Activated T-helper 1 cell treated with anti-CD3 and anti-CD28 coated beads, Interleukin-12 subunit alpha, Interleukin-12 subunit beta, Interleukin-2, Interleukin-4 antibody, amounts not matched to agents 30 ng/mL and 10 ng/mL and 1 ng/mL, durations not matched to agents 14 hours and 24 hours and 36 hours (primary cell): ENCODE measurements around the gene PCTP. TPM values are rescaled to one million over a fixed set of nuclear protein-coding genes. Genes with fewer than 3 reads are reported as not detected.

ENCODE experiments used
- DNase-seq: peaks from one replicate; pipeline ENCODE4 v3.0.0; 2021; ENCODE audit warnings: low spot score
- H3K27ac Mint-ChIP-seq: one replicate; pipeline ENCODE4 v1.8.0; 2021; ENCODE audit warnings: mild to moderate bottlenecking, mixed read lengths
- H3K27me3 Mint-ChIP-seq: one replicate; pipeline ENCODE4 v1.8.0; 2022; ENCODE audit warnings: mild to moderate bottlenecking, moderate library complexity, mixed read lengths; ENCODE audit not compliant: insufficient read depth
- H3K36me3 Mint-ChIP-seq: one replicate; pipeline ENCODE4 v1.8.0; 2021; ENCODE audit warnings: low read depth, mixed read lengths
- H3K4me1 Mint-ChIP-seq: one replicate; pipeline ENCODE4 v1.8.0; 2021; ENCODE audit warnings: low read depth, mixed read lengths
- H3K4me3 Mint-ChIP-seq: one replicate; pipeline ENCODE4 v1.8.0; 2021; ENCODE audit warnings: mild to moderate bottlenecking, moderate library complexity, mixed read lengths
- H3K9me3 Mint-ChIP-seq: one replicate; pipeline ENCODE4 v1.8.0; 2021; ENCODE audit warnings: mixed read lengths
- intact Hi-C: fragments of 100-400 bp; cut with micrococcal nuclease; formaldehyde crosslinking; loops from one replicate; pipeline ENCODE4 v1.15.1; 2024
- total RNA-seq: library from RNA; stranded (reverse); gene quantifications from 2 replicates; pipeline ENCODE4 v1.2.3, GENCODE V29; 2022

PCTP gene
- total RNA-seq, 1 donor from 2014 or later: 7.7 TPM

- H3K9me3 Mint-ChIP-seq: no peaks in the 10 kb centered on the region
- intact Hi-C loops: loop anchor here (10.0 kb wide), 1 partner anchor 568 kb away; no protein-coding TSS in a partner anchor
- H3K27me3 Mint-ChIP-seq: peaks cover 37% of the 10 kb centered on the region
These were observed 3.6 kb upstream of the PCTP start for GRCh38 chr17:55747209-55747608.

GRCh38 chr17:55748841-55749240, 2.0 kb upstream of the PCTP start:
- Mint-ChIP-seq H3K27ac (no peak overlapping the region), H3K4me3 (no peak overlapping the region), H3K4me1 (peaks cover 12% of the 10 kb centered on the region), H3K9me3 (no peaks in the 10 kb centered on the region), H3K27me3 (peaks cover 32% of the 10 kb centered on the region), H3K36me3 (no peaks in the 10 kb centered on the region)
- intact Hi-C loops: loop anchor here (10.0 kb wide), 1 partner anchor 566 kb away; no protein-coding TSS in a partner anchor
- no peak for DNase-seq

More at GRCh38 chr17:55747209-55747608, 3.6 kb upstream of the PCTP start:
- no peak for DNase-seq
- H3K4me3 Mint-ChIP-seq: no peak overlapping the region
- no peak overlapping the region for H3K27ac Mint-ChIP-seq
- H3K4me1 Mint-ChIP-seq: peaks cover 12% of the 10 kb centered on the region
- no peaks in the 10 kb centered on the region for H3K36me3 Mint-ChIP-seq

GRCh38 chr17:55749985-55750384, 866 bp upstream of the PCTP start:
- Mint-ChIP-seq H3K4me3 (peak overlapping the region; percentile 87), H3K36me3 (no peaks in the 10 kb centered on the region), H3K9me3 (no peaks in the 10 kb centered on the region), H3K4me1 (peaks cover 12% of the 10 kb centered on the region), H3K27me3 (peaks cover 30% of the 10 kb centered on the region), H3K27ac (no peak overlapping the region)
- no peak for DNase-seq
- intact Hi-C loops: loop anchor here (1.0 to 10.0 kb wide), 4 partner anchors 16 to 781 kb away; partner anchors contain the start of genes COX11 and STXBP4

- Mint-ChIP-seq H3K4me3 (peak overlapping the region; percentile 87), H3K9me3 (no peaks in the 10 kb centered on the region), H3K27me3 (peaks cover 17% of the 10 kb centered on the region), H3K27ac (peak overlapping the region; percentile 2), H3K36me3 (no peaks in the 10 kb centered on the region), H3K4me1 (peaks cover 12% of the 10 kb centered on the region)
- no peak for DNase-seq
- intact Hi-C loops: loop anchor here (2.0 kb wide), 1 partner anchor 783 kb away; the partner anchor contains the start of genes COX11 and STXBP4
These were observed 934 bp downstream of the PCTP start for GRCh38 chr17:55751720-55752250.

GRCh38 chr17:55756689-55757088, 5.8 kb downstream of the PCTP start:
- intact Hi-C loops: no loop called here
- Mint-ChIP-seq H3K9me3 (no peaks in the 10 kb centered on the region), H3K36me3 (no peaks in the 10 kb centered on the region), H3K27me3 (no peaks in the 10 kb centered on the region), H3K27ac (no peak overlapping the region), H3K4me1 (peaks cover 2% of the 10 kb centered on the region), H3K4me3 (no peak overlapping the region)
- no peak for DNase-seq

GRCh38 chr17:55757659-55758058, 6.8 kb downstream of the PCTP start:
- Mint-ChIP-seq H3K36me3 (no peaks in the 10 kb centered on the region), H3K4me1 (no peaks in the 10 kb centered on the region), H3K27ac (no peak overlapping the region), H3K9me3 (no peaks in the 10 kb centered on the region), H3K4me3 (no peak overlapping the region), H3K27me3 (no peaks in the 10 kb centered on the region)
- intact Hi-C loops: no loop called here
- DNase-seq: no peak

GRCh38 chr17:55758171-55758570, 7.3 kb downstream of the PCTP start:
- no peak for DNase-seq
- Mint-ChIP-seq H3K36me3 (no peaks in the 10 kb centered on the region), H3K4me1 (no peaks in the 10 kb centered on the region), H3K27ac (no peak overlapping the region), H3K4me3 (no peak overlapping the region), H3K27me3 (no peaks in the 10 kb centered on the region), H3K9me3 (no peaks in the 10 kb centered on the region)
- intact Hi-C loops: no loop called here

- no peaks in the 10 kb centered on the region for H3K4me1 Mint-ChIP-seq
- H3K4me3 Mint-ChIP-seq: no peak overlapping the region
- H3K27ac Mint-ChIP-seq: no peak overlapping the region
- no peaks in the 10 kb centered on the region for H3K9me3 Mint-ChIP-seq
- intact Hi-C loops: no loop called here
- no peaks in the 10 kb centered on the region for H3K36me3 Mint-ChIP-seq
- no peak for DNase-seq
- no peaks in the 10 kb centered on the region for H3K27me3 Mint-ChIP-seq
These were observed 9.9 kb downstream of the PCTP start for GRCh38 chr17:55760643-55761355.

- Mint-ChIP-seq H3K4me1 (no peaks in the 10 kb centered on the region), H3K4me3 (no peak overlapping the region), H3K27ac (no peak overlapping the region), H3K27me3 (no peaks in the 10 kb centered on the region), H3K36me3 (no peaks in the 10 kb centered on the region), H3K9me3 (no peaks in the 10 kb centered on the region)
- intact Hi-C loops: no loop called here
- no peak for DNase-seq
These were observed 11.4 kb downstream of the PCTP start for GRCh38 chr17:55762086-55762858.

- Mint-ChIP-seq H3K27ac (no peak overlapping the region), H3K4me1 (no peaks in the 10 kb centered on the region), H3K9me3 (no peaks in the 10 kb centered on the region), H3K27me3 (no peaks in the 10 kb centered on the region), H3K36me3 (no peaks in the 10 kb centered on the region), H3K4me3 (no peak overlapping the region)
- intact Hi-C loops: no loop called here
- DNase-seq: no peak
These were observed 13.0 kb downstream of the PCTP start for GRCh38 chr17:55763856-55764255.

GRCh38 chr17:55764610-55765009, 13.8 kb downstream of the PCTP start:
- Mint-ChIP-seq H3K4me3 (no peak overlapping the region), H3K27ac (no peak overlapping the region), H3K4me1 (no peaks in the 10 kb centered on the region), H3K36me3 (no peaks in the 10 kb centered on the region), H3K27me3 (no peaks in the 10 kb centered on the region), H3K9me3 (no peaks in the 10 kb centered on the region)
- intact Hi-C loops: no loop called here
- no peak for DNase-seq

- no peaks in the 10 kb centered on the region for H3K27me3 Mint-ChIP-seq
- intact Hi-C loops: no loop called here
- H3K36me3 Mint-ChIP-seq: no peaks in the 10 kb centered on the region
These were observed 14.6 kb downstream of the PCTP start for GRCh38 chr17:55765472-55765871.

More at GRCh38 chr17:55765472-55765871, 14.6 kb downstream of the PCTP start:
- H3K4me3 Mint-ChIP-seq: no peak overlapping the region
- H3K9me3 Mint-ChIP-seq: no peaks in the 10 kb centered on the region
- H3K4me1 Mint-ChIP-seq: no peaks in the 10 kb centered on the region
- H3K27ac Mint-ChIP-seq: no peak overlapping the region
- DNase-seq: no peak
